ENCODE measurements around the gene SERPINA5.

- TF ChIP-seq CTCF (IDR thresholded peaks at IDR 0.05) (no peak), POLR2A (IDR thresholded peaks at IDR 0.05) (no peak)
Measured at GRCh38 chr14:94545131-94545841, 35.9 kb upstream of the SERPINA5 start.

All from right lobe of liver (tissue), 4 donors.